IMR-90 (cell line): Measurements from ENCODE around the gene KCNH2.

ENCODE experiments used
- CEBPB ChIP-seq: IDR thresholded peaks from 2 replicates; pipeline ENCODE4 v1.6.1; 2012; ENCODE audit warnings: low read depth, low read length, improper control_type of control experiment
- CTCF ChIP-seq: conservative IDR thresholded peaks from 2 replicates; pipeline ENCODE4 v1.5.1; 2012; ENCODE audit warnings: mild to moderate bottlenecking, low read depth, low read length, improper control_type of control experiment
- FOS ChIP-seq: fragments of 150-350 bp; IDR thresholded peaks from 2 replicates; pipeline ENCODE4 v1.6.1; 2016; ENCODE audit warnings: low read depth, low read length
- MAFK ChIP-seq: IDR thresholded peaks from 2 replicates; pipeline ENCODE4 v1.6.1; 2012; ENCODE audit warnings: low read depth, low read length, improper control_type of control experiment
- MAZ ChIP-seq: IDR thresholded peaks from 2 replicates; pipeline ENCODE4 v1.6.1; 2012; ENCODE audit warnings: low read depth, mild to moderate bottlenecking, low read length, improper control_type of control experiment, moderate library complexity, borderline replicate concordance
- NFE2L2 ChIP-seq: fragments of 150-350 bp; IDR thresholded peaks from 2 replicates; pipeline ENCODE4 v1.6.1; 2016; ENCODE audit warnings: low read depth, mild to moderate bottlenecking, low read length
- POLR2A ChIP-seq: IDR thresholded peaks from 2 replicates; pipeline ENCODE4 v1.6.1; 2012; ENCODE audit warnings: mild to moderate bottlenecking, low read depth, low read length
- RFX5 ChIP-seq: IDR thresholded peaks from 2 replicates; pipeline ENCODE4 v1.8.0; 2012; ENCODE audit warnings: low read depth, mild to moderate bottlenecking, low read length, moderate library complexity
- SMC3 ChIP-seq: fragments of 150-350 bp; IDR thresholded peaks from 2 replicates; pipeline ENCODE4 v1.6.1; 2016; ENCODE audit warnings: low read depth, mild to moderate bottlenecking, antibody characterized with exemption, low read length, moderate library complexity

- TF ChIP-seq POLR2A, result no peak
- TF ChIP-seq CTCF, result no peak
- TF ChIP-seq MAFK, result no peak
- TF ChIP-seq RFX5, result no peak
- no peak for TF ChIP-seq MAZ
- TF ChIP-seq CEBPB, result no peak
- TF ChIP-seq NFE2L2, result no peak
- TF ChIP-seq SMC3, result no peak
- TF ChIP-seq FOS, result no peak
Measured at GRCh38 chr7:150946421-150947240, 31.5 kb downstream of the KCNH2 start.
